Measurements from ENCODE around the gene RPRD2. TPM values are rescaled to one million over a fixed set of nuclear protein-coding genes. Genes with fewer than 3 reads are reported as not detected.

Gene RPRD2
- total RNA-seq, 1 donor from 2014 or later, result 26.9 TPM

DNA sequence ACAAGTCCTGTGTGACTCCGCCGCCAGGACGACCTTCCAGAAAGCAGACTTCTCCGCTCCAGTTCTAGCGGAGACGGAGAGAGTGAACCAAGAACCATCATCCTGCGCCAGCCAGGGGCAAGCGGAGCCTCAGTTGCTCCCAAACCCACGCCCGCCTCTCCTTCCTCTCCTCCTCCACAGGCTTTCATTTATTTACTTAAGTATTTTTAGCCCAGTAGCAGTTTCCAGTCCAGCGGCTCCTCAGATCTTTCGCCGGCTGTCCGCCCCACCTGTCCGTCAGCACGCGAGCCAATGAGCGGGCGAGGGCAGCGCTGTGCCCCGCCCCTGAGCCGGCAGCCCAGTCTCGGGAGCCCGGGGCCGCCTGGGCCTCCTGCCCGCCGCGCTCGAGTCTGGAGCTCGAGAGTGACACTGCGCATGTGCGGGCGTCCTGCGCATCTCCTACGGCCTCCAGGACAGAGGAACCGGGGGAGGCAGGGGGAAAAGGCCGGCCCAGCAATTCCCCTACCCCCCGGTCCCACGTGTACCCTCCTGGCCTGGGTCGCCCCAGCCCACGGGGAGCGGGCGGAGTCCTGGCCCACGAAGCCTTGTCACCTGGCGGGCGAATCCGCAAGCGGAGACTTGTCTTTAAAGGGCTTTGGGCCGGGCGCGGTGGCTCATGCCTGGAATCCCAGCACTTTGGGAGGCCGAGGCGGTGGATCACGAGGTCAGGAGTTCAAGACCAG, 151.5 kb downstream of the RPRD2 start, which contains the start of gene FALEC:
FALEC (plus strand) TSS at position 425 of the 722 bp plus-strand sequence.
- peak; percentile 98 for DNase-seq
- peak within 1 kb of the TSS; percentile 90 for H3K27ac Mint-ChIP-seq (ENCODE audit: unreplicated experiment)
- H3K4me3 Mint-ChIP-seq (ENCODE audit: unreplicated experiment), result peak within 1 kb of the TSS; percentile 95
- H3K4me1 Mint-ChIP-seq (ENCODE audit: low read depth, unreplicated experiment), result peaks cover 25% of the 10 kb centered on the region
- peaks cover 6% of the 10 kb centered on the region for H3K36me3 Mint-ChIP-seq (ENCODE audit: unreplicated experiment)
- peaks cover 8% of the 10 kb centered on the region for H3K27me3 Mint-ChIP-seq (ENCODE audit: unreplicated experiment)
- H3K9me3 Mint-ChIP-seq (ENCODE audit: unreplicated experiment), result peaks cover 17% of the 10 kb centered on the region
- TF ChIP-seq, protein P1, sequence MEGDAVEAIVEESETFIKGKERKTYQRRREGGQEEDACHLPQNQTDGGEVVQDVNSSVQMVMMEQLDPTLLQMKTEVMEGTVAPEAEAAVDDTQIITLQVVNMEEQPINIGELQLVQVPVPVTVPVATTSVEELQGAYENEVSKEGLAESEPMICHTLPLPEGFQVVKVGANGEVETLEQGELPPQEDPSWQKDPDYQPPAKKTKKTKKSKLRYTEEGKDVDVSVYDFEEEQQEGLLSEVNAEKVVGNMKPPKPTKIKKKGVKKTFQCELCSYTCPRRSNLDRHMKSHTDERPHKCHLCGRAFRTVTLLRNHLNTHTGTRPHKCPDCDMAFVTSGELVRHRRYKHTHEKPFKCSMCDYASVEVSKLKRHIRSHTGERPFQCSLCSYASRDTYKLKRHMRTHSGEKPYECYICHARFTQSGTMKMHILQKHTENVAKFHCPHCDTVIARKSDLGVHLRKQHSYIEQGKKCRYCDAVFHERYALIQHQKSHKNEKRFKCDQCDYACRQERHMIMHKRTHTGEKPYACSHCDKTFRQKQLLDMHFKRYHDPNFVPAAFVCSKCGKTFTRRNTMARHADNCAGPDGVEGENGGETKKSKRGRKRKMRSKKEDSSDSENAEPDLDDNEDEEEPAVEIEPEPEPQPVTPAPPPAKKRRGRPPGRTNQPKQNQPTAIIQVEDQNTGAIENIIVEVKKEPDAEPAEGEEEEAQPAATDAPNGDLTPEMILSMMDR (IDR thresholded peaks at IDR 0.05; ENCODE audit: partially characterized antibody, unreplicated experiment), result peak; percentile 24

DNA sequence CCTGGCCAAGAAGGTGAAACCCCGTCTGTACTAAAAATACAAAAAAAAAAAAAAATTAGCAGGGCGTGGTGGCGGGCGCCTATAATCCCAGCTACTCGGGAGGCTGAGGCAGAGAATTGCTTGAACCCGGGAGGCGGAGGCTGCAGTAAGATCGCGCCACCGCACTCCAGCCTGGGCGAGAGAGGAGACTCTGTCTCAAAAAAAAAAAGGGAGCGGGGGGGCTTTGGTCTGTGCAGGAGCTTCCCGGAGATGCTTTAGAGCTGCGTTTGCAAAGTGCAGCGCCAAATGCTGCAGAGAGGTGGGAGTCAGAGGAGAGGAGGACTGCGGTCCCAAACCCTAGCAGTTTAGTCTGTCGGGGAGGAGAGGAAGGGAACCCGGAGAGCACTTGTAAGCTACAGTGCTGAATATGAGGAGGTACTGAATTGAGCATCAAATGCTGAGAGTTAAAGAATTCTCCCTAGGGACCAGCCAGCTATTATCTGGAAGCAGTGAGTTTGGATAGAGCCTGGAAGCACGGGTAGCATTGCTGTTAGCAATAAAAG, 152.2 kb downstream of the RPRD2 start:
- Mint-ChIP-seq H3K36me3 (ENCODE audit: unreplicated experiment) (peaks cover 6% of the 10 kb centered on the region), H3K9me3 (ENCODE audit: unreplicated experiment) (peaks cover 17% of the 10 kb centered on the region)

DNA sequence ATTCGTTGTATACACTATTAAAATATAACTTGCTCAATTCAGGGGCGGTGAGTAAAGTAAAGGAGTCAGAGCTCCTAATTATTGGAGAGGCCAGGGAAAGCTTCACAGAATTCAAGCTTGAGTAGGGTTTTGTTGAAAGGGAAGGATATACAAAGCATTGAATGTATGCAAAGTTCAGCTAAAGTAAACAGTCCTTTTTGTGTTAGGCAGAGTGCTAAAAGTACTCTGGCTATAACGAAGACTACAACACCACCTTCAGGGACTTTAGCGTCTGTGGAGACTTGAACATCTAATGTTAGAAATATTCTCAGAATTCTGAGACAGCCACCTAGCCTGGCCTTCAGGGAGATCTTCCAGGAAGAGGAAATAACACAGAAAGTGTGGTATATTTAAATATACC, 152.7 kb downstream of the RPRD2 start:
- H3K4me1 Mint-ChIP-seq (ENCODE audit: low read depth, unreplicated experiment), result peaks cover 23% of the 10 kb centered on the region
- peaks cover 8% of the 10 kb centered on the region for H3K27me3 Mint-ChIP-seq (ENCODE audit: unreplicated experiment)
- TF ChIP-seq, protein P1 (IDR thresholded peaks at IDR 0.05; ENCODE audit: partially characterized antibody, unreplicated experiment), result no peak
- peak overlapping the region; percentile 79 for H3K27ac Mint-ChIP-seq (ENCODE audit: unreplicated experiment)
- H3K36me3 Mint-ChIP-seq (ENCODE audit: unreplicated experiment), result peaks cover 6% of the 10 kb centered on the region
- H3K4me3 Mint-ChIP-seq (ENCODE audit: unreplicated experiment), result peak overlapping the region; percentile 87
- H3K9me3 Mint-ChIP-seq (ENCODE audit: unreplicated experiment), result peaks cover 16% of the 10 kb centered on the region
- DNase-seq, result no peak

More for the DNA sequence above, 152.2 kb downstream of the RPRD2 start:
- peaks cover 8% of the 10 kb centered on the region for H3K27me3 Mint-ChIP-seq (ENCODE audit: unreplicated experiment)
- no peak for DNase-seq
- peak overlapping the region; percentile 79 for H3K27ac Mint-ChIP-seq (ENCODE audit: unreplicated experiment)
- peaks cover 23% of the 10 kb centered on the region for H3K4me1 Mint-ChIP-seq (ENCODE audit: low read depth, unreplicated experiment)
- TF ChIP-seq, protein P1 (IDR thresholded peaks at IDR 0.05; ENCODE audit: partially characterized antibody, unreplicated experiment), result no peak
- H3K4me3 Mint-ChIP-seq (ENCODE audit: unreplicated experiment), result peak overlapping the region; percentile 87

DNA sequence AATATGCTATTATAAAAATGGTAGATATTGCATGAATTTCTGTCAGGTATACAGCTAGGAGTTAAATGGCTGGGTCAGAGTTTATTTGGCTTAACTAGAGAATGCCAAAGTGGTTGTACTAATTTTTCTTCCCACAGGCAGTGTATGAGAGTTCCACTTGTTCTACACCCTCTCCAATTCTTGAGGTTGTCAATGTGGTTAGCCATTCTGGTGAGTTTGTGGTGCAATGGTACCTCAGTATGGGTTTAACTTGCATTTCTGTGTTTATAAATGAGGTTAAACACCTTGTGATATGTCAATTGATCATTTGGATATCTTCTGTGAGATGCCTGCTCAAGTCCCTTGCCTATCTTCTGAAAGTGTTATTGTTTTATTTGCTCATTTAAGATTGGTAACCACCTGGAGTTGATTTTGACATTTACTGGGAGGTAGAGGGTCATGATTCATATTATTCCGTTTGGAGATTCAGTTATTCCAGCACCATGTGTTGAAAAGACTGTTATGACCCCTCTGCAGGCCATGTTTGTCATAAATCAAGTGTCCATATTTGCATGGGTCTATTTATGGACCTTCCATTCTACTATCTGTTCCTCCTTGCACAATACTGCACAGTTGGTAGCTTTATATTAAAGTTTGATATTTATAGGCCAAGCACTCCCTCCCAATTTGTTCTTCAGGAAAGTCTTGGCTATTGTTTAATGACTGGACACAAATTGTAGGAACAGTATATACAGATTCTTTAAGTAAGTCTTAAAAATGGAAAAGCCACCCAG, 157.4 kb downstream of the RPRD2 start:
- TF ChIP-seq, protein P1 (IDR thresholded peaks at IDR 0.05; ENCODE audit: partially characterized antibody, unreplicated experiment), result no peak
- Mint-ChIP-seq H3K4me1 (ENCODE audit: low read depth, unreplicated experiment) (peaks cover 3% of the 10 kb centered on the region), H3K27me3 (ENCODE audit: unreplicated experiment) (no peaks in the 10 kb centered on the region), H3K27ac (ENCODE audit: unreplicated experiment) (no peak overlapping the region), H3K36me3 (ENCODE audit: unreplicated experiment) (no peaks in the 10 kb centered on the region), H3K4me3 (ENCODE audit: unreplicated experiment) (no peak overlapping the region), H3K9me3 (ENCODE audit: unreplicated experiment) (no peaks in the 10 kb centered on the region)
- DNase-seq, result no peak
